GM18526 (cell line): ENCODE results near the gene LRIG1.

Experiments
- POLR2A ChIP-seq: IDR thresholded peaks from 3 replicates; pipeline ENCODE4 v1.6.1; 2011; ENCODE audit not compliant: insufficient read length; ENCODE audit errors: extremely low read depth

LRIG1 gene

GRCh38 chr3:66435989-66436388 lies 64.8 kb downstream of the LRIG1 start:
- TF ChIP-seq POLR2A: no peak

- no peak for TF ChIP-seq POLR2A
Measured at GRCh38 chr3:66434726-66435125, 66.1 kb downstream of the LRIG1 start.

- TF ChIP-seq POLR2A: no peak
Measured at GRCh38 chr3:66433522-66433782, 67.4 kb downstream of the LRIG1 start.

- no peak for TF ChIP-seq POLR2A
Measured at GRCh38 chr3:66432767-66433521, 67.9 kb downstream of the LRIG1 start.

GRCh38 chr3:66432041-66432766 lies 68.6 kb downstream of the LRIG1 start:
- no peak for TF ChIP-seq POLR2A

GRCh38 chr3:66431494-66431893 lies 69.3 kb downstream of the LRIG1 start:
- no peak for TF ChIP-seq POLR2A

GRCh38 chr3:66430876-66431275 lies 69.9 kb downstream of the LRIG1 start:
- TF ChIP-seq POLR2A: no peak

- TF ChIP-seq POLR2A: no peak
Measured at GRCh38 chr3:66428733-66429132, 72.1 kb downstream of the LRIG1 start.

- no peak for TF ChIP-seq POLR2A
Measured at GRCh38 chr3:66427951-66428474, 72.8 kb downstream of the LRIG1 start.

- no peak for TF ChIP-seq POLR2A
Measured at GRCh38 chr3:66427352-66427751, 73.5 kb downstream of the LRIG1 start.

GRCh38 chr3:66426135-66426534 lies 74.7 kb downstream of the LRIG1 start:
- no peak for TF ChIP-seq POLR2A

GRCh38 chr3:66425576-66426114 lies 75.2 kb downstream of the LRIG1 start:
- TF ChIP-seq POLR2A: no peak

- TF ChIP-seq POLR2A: no peak
Measured at GRCh38 chr3:66425032-66425431, 75.8 kb downstream of the LRIG1 start.

- TF ChIP-seq POLR2A: no peak
Measured at GRCh38 chr3:66423791-66424190, 77.0 kb downstream of the LRIG1 start.

- TF ChIP-seq POLR2A: no peak
Measured at GRCh38 chr3:66419036-66419435, 81.8 kb downstream of the LRIG1 start.

- no peak for TF ChIP-seq POLR2A
Measured at GRCh38 chr3:66418475-66418931, 82.3 kb downstream of the LRIG1 start.
